ENCODE results near the gene BACH2.
A peak's percentile ranks its signal among the peaks of the same experiment; 100 is the strongest.
"Not testable (repeated sequence)": the region's sequence is repeated elsewhere in the genome, so short reads cannot be mapped to it uniquely, and the experiment has no call there.

Gene BACH2

GRCh38 chr6:90180526-90180925 lies 116.1 kb downstream of the BACH2 start:
- no peak for DNase-seq

- no peak for DNase-seq
These were observed 117.2 kb downstream of the BACH2 start for GRCh38 chr6:90179190-90180169.

GRCh38 chr6:90178384-90178855 lies 118.2 kb downstream of the BACH2 start:
- DNase-seq = no peak

DNA sequence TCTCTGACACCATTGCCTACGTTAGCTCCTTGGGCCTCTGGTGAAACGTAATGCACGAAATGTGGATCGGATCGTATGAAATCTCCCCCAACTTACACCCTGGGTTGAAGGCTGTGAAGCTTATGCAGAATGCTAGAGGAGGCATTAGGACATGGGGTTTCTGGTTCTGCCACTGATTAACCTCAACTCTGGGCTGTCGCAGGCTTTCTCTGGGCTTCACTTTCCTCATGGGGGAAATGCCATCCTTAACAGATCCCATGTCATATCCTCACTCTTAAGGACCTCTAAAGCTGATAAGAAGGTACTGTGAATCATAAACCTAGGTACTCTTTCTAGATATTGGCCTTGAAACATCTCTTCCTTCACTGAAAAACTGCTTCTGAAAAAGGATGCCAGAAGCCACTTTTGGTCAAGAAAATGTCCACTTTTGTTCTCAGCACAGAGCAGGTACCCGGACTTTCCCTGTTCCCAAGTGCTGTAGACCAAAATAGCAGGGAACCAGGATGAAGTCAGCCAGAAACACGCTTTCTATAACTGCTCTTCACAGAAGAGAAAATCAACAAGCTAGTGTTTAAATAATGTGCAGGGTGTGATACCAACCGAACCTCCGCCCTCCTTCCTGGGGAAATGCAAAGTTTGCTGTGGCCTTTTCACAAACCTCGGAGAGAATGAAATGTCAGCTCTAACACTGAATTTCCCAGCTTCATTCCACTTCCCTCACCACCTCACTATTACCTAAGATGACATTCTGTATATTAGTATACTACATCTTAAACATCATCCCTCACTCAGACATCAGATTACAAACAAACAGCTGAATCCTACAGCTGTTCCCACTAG lies 118.9 kb downstream of the BACH2 start:
- DNase-seq = no peak

- DNase-seq = peak; percentile 47 to 58
These were observed 120.8 kb downstream of the BACH2 start for GRCh38 chr6:90175627-90176538.

GRCh38 chr6:90173262-90173925 lies 123.2 kb downstream of the BACH2 start:
- no peak for DNase-seq

DNA sequence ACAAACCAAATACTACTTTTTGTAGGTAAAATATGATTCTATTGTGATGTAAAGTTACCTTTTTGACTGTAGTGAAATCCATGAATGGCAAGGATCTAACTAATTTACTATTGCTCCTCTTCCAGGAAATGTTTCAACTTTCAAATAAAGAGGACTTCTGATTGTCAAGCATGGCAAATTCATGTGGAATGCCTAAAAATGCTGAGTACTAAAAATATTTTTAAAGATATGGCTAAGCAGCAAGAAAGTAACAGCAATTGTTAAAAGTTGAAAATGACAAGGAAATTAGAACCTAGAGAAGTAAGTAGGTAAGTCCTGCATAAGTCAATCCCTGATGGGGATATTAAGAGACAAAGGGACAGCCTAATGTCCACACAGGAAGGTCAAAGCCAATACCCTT lies 126.0 kb downstream of the BACH2 start:
- no peak for DNase-seq

GRCh38 chr6:90169374-90169773 lies 127.3 kb downstream of the BACH2 start:
- no peak for DNase-seq

DNA sequence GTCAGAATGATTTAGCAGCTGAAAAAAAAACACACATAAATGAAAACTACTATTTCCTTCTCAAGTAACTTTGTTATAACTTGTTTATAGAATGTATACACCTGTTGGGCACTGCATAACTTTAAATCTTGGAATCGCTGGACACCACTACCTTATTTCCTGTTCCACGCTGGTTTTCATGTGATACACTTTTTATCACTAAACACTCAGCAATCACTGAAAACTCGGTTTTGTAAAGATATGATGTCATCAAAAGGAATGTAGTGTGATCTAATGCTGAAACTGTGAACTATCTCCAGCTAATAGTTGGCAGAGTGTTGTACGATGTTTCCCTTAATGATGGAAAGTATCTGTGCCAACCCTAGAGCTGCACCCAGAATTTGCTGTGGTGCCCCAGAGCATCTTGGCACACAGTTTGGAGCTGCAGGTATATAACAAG lies 127.9 kb downstream of the BACH2 start:
- no peak for DNase-seq

- no peak for DNase-seq
These were observed 128.9 kb downstream of the BACH2 start for GRCh38 chr6:90167514-90168379.

GRCh38 chr6:90166155-90166924 lies 130.3 kb downstream of the BACH2 start:
- not testable (repeated sequence) for DNase-seq

- DNase-seq = no peak
These were observed 133.8 kb downstream of the BACH2 start for GRCh38 chr6:90162648-90163387.

- DNase-seq = no peak
These were observed 136.6 kb downstream of the BACH2 start for GRCh38 chr6:90160013-90160412.

- DNase-seq = no peak
These were observed 137.2 kb downstream of the BACH2 start for GRCh38 chr6:90159452-90159851.

GRCh38 chr6:90158936-90159335 lies 137.7 kb downstream of the BACH2 start:
- no peak for DNase-seq

- no peak for DNase-seq
These were observed 139.2 kb downstream of the BACH2 start for GRCh38 chr6:90157441-90157840.

DNA sequence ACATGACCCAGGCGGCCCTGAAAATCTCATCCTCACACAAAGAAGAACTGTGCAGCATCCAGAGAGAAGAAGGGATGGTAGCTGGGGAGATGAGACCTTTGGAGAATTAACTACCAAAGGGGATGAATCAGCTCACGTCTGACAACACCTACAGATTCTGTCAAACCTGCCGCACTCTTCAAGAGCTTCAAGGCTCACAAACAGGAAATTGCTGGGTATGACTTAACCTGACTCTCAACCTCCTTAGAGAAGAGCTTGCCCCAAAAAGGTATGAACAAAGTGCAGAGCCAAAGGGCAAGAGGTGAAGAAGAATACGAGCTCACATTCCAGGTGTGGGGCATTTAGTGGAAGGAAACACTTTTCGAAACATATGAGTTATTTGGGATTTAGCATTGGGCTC lies 139.8 kb downstream of the BACH2 start:
- DNase-seq = peak in 1 of 2 donors; percentile 22

- no peak for DNase-seq
These were observed 141.7 kb downstream of the BACH2 start for GRCh38 chr6:90154755-90155470.
